ENCODE results near the gene CNTRL.

GRCh38 chr9:121107029-121107428 lies 32.3 kb downstream of the CNTRL start:
- TF ChIP-seq POLR2A (IDR thresholded peaks at IDR 0.05) = no peak
- TF ChIP-seq CTCF (IDR thresholded peaks at IDR 0.05) = no peak

Measured in thyroid gland (tissue), 4 donors.